SK-N-SH (cell line): ENCODE results near the gene MOB2.

Experiments used
- CTCF ChIP-seq: fragments of 200-600 bp; sonication (generic); IDR thresholded peaks from 2 replicates; pipeline ENCODE4 v1.6.1; 2017; ENCODE audit warnings: antibody characterized with exemption, mild to moderate bottlenecking, moderate library complexity
- EP300 ChIP-seq, 2 experiments: IDR thresholded peaks; 2 replicates each; pipeline versions ENCODE4 v1.4.0 to v1.6.1; 2012; ENCODE audit warnings: borderline replicate concordance in 1 of 2, low read depth in 1 of 2, low read length in 1 of 2
- FOXM1 ChIP-seq: IDR thresholded peaks from 2 replicates; pipeline ENCODE4 v1.4.0; 2012; ENCODE audit warnings: low read depth, mild to moderate bottlenecking
- MAX ChIP-seq: IDR thresholded peaks from 2 replicates; pipeline ENCODE4 v1.4.0; 2012; ENCODE audit warnings: low read depth
- MXI1 ChIP-seq: IDR thresholded peaks from 2 replicates; pipeline ENCODE4 v1.6.1; 2012; ENCODE audit warnings: mild to moderate bottlenecking, low read depth, low read length, improper control_type of control experiment
- POLR2AphosphoS5 ChIP-seq: IDR thresholded peaks from 2 replicates; pipeline ENCODE4 v1.6.1; 2012; ENCODE audit warnings: low read depth, low read length
- RCOR1 ChIP-seq: fragments of 150-350 bp; IDR thresholded peaks from 2 replicates; pipeline ENCODE4 v1.6.1; 2017; ENCODE audit warnings: antibody characterized with exemption, low read length
- TCF12 ChIP-seq: IDR thresholded peaks from 2 replicates; pipeline ENCODE4 v1.4.0; 2012
- USF1 ChIP-seq: IDR thresholded peaks from 2 replicates; pipeline ENCODE4 v1.4.0; 2012; ENCODE audit warnings: low read depth, borderline replicate concordance
- USF2 ChIP-seq: fragments of 150-350 bp; IDR thresholded peaks from 2 replicates; pipeline ENCODE4 v1.6.1; 2017; ENCODE audit warnings: antibody characterized with exemption, low read length, low read depth, borderline replicate concordance
- YY1 ChIP-seq: IDR thresholded peaks from 2 replicates; pipeline ENCODE4 v1.4.0; 2012; ENCODE audit warnings: low read depth, mild to moderate bottlenecking

GRCh38 chr11:1436468-1437039 is 50.0 kb downstream of the MOB2 start:
- TF ChIP-seq CTCF (no peak), EP300 (IDR thresholded peaks at IDR 0.05; ENCODE audit: borderline replicate concordance in 1 of 2, low read depth in 1 of 2, low read length in 1 of 2) (no peak), RCOR1 (no peak), USF2 (no peak), POLR2AphosphoS5 (no peak), MXI1 (no peak), MAX (no peak), USF1 (no peak), YY1 (no peak), TCF12 (no peak), FOXM1 (no peak)
